ENCODE measurements around the gene TFDP1.
A peak's percentile ranks its signal among the peaks of the same experiment; 100 is the strongest.

TFDP1 gene

DNA sequence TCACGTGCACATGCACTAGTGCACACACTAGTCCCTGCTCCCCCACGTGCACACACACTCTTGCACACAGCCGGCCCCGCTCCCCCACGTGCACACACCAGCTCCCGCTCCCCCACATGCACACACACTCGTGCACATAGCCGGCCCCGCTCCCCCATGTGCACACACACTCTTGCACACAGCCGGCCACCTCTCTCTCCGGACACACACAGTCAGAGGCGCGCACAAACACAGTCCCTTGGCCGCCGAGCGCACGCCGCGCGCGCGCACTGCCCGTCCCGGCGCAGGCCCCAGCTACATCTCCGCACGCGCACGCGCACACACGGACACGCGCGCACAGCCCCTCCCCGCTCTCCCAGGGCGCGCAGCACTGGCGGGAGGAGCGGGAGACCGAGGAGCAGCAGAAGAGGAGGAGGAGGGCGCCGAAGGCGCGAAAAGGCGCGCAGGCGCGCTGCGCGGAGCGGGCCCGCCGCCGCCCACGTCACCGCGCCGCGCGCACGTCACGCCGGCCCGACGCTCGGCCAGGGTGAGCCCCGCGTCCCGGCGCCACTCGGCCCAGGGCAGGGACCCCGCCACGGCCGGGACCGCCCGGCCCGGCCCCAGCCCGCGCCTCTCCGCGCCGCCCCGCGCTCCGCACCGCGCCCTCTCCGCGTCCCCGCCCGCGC is at the start of gene TFDP1:
Gene TFDP1, plus strand, starts transcription at position 549 of the 665 bp plus-strand sequence. CDS start 1,085 bp downstream, outside the sequence.
- DNase-seq: peak; percentile 74

DNA sequence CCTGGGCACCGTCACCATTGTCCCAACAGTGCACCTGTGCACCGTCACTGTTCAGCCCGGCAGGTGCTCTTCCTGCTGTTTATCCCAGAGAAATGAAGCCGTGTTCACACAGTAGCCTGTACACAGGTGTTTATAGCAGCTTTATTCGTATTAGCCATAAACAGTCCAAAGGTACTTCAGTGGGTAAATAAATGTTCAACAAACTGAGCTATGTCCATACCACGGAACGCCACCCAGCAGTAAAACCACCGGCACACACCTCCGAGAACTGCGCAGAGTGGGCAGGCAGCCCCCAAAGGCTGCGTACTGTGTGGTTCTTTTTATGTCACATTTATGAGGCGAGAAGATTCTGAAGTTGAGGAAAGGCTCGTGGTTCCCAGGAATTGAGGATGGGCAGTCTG is 49.2 kb upstream of the TFDP1 start:
- no peak for DNase-seq

GRCh38 chr13:113536461-113537110 is 48.0 kb upstream of the TFDP1 start:
- DNase-seq: no peak

GRCh38 chr13:113537205-113537604 is 47.3 kb upstream of the TFDP1 start:
- DNase-seq: no peak

DNA sequence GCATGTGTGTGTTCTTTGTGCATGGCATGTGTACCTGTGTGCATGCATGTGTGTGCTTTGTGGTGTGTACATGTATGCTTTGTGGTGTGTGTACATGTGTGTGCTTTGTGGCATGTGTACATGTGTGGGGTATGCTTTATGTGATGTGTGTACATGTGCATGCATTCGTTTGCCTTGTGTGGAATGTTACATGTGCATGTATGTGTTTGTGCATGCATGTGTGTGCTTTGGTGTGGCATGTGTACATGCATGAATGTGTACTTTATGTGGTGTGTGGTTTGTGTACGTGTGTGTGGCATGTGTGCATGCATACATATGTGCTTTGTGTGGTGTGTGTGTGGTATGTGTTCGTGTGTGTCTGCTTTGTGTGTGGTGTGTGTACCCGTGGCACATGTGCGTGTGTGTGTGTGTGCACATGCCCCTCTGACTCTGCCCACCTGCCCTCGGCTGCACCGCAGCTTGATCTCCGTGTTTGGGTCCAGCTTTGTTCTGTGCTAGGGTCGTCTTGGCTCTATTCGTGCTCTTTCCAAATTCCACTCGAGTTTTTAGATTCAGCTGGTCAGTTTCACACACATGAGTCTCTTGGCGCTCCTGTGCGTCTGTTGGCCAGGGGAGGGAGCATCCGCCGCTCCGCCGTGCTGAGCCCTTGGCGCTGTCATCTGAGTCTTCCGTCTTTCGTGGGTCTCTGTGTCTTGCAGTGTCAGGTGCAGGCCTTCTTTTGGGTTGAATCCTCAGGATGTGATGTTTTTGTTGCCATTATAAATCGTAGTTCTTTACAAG is 46.5 kb upstream of the TFDP1 start:
- no peak for DNase-seq

- no peak for DNase-seq
Observed at GRCh38 chr13:113538689-113539058, 45.9 kb upstream of the TFDP1 start.

DNA sequence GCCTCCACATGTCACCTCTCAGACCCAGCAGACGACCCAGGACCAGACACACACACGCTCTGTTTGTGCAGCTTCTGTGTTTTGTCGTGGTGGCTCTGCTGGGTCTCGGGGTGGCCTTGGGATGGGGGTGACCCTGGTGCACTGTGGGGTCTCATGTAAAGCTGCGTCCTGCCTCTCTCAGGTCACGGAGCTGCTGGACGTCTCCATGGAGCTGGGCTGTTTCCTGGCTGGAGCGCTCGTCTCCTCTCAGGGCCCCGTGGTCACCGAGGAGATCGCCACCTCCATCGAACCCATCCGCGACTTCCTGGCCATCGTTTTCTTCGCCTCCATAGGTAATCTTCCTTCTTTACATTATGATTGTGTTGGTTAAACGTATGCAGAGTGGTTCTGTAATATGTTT is 45.4 kb upstream of the TFDP1 start:
- DNase-seq: no peak

GRCh38 chr13:113539822-113540221 is 44.7 kb upstream of the TFDP1 start:
- no peak for DNase-seq

GRCh38 chr13:113540523-113540922 is 44.0 kb upstream of the TFDP1 start:
- no peak for DNase-seq

- DNase-seq: no peak
Observed at GRCh38 chr13:113542751-113543424, 41.7 kb upstream of the TFDP1 start.

DNA sequence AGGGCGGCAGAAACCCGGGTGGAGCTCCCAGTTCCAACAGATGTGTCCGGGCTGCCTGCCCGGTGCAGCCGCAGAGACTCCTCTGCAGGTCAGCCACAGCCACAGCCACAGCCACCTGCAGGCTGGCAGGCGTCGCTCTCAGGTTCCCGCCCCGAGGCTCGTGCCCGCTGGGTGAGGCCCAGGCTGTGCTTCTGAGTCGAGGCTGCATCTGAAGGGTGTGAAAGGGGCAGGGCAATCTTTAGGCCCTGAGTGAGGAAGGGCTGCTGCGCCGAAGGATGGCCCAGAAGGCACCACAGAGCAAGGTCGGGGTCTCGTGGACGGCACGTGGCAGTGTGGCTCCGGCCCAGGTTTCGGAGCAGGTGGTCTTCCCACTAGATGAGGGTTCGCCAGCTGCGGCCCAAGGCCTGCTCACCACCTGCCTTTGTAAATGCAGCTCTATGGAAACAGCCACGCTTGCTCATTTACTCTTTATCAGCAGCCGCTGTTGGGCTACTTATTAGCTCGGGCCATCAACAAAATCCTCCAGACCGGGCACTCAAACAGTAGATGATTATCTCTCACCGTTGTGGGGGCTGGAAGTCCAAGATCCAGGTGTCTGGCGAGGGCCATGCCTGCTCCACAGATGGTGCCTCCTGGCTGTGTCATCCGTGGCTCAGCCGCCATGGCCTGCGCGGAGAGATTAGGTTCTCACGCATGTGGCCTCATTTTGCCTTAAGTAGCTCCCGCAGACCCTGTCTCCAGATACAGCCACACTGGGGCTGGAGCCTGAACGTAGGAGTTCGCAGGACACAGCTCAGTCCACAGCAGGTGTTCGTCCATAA is 40.3 kb upstream of the TFDP1 start:
- no peak for DNase-seq

- no peak for DNase-seq
Observed at GRCh38 chr13:113544896-113545295, 39.7 kb upstream of the TFDP1 start.

GRCh38 chr13:113545455-113545930 is 39.1 kb upstream of the TFDP1 start:
- DNase-seq: no peak

GRCh38 chr13:113545931-113546516 is 38.5 kb upstream of the TFDP1 start:
- DNase-seq: no peak

DNA sequence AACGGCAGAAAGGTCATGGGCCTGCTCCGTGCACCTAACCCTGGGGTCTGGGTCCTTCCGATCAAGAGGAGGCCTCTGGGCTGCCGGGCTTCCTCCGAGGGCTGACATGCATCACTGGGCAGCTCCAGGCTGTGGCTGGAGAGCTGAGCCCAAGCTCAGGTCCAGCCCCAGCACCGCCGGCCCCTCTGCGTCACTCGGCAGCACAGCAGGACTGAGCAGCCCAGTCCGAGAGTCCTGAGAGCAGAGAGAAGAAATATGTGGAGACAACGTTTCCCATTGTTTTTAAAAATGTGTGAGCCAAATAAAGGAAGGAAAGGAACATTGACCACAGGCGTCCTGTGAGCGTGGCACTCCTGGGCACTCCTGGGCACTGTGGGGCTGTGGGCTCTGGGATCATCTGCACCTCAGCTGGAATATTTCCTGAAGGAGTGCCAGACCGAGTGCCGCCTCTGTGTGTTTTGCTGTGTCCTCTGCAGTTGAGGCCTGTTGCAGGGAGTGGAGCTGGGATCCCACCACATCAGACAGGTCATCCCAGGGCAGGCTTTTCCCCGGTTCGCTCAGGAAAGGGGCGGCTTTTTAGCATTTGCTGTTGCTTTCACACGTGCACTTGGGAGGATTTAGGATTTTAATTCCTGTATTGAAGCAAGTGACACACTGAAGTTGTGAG is 37.8 kb upstream of the TFDP1 start:
- no peak for DNase-seq

- no peak for DNase-seq
Observed at GRCh38 chr13:113547238-113547971, 37.1 kb upstream of the TFDP1 start.

- DNase-seq: no peak
Observed at GRCh38 chr13:113548171-113548641, 36.3 kb upstream of the TFDP1 start.

GRCh38 chr13:113548778-113549621 is 35.6 kb upstream of the TFDP1 start:
- no peak for DNase-seq

GRCh38 chr13:113550453-113550852 is 34.1 kb upstream of the TFDP1 start:
- DNase-seq: no peak

Data from stimulated activated CD4-positive, alpha-beta T cell treated with anti-CD3 and anti-CD28 coated beads, Interleukin-4, amount 100 ng/mL, for 1 hour (primary cell).